Hippocampal formation (tissue), 2 donors: ENCODE results near the gene COX8C.

Experiments used
- DNase-seq, 2 donors: peaks; one replicate each; lab custom pipeline; 2025; lab: John Stamatoyannopoulos, UW

The COX8C gene

GRCh38 chr14:93346926-93347721 lies at the start of gene COX8C:
TSS of gene COX8C (plus strand) at chr14:93347182. CDS start at chr14:93347269, 87 bp downstream.
- no peak for DNase-seq

GRCh38 chr14:93299416-93299815 lies 47.6 kb upstream of the COX8C start:
- no peak for DNase-seq

GRCh38 chr14:93299866-93300265 lies 47.1 kb upstream of the COX8C start:
- no peak for DNase-seq

GRCh38 chr14:93301821-93302447 lies 45.0 kb upstream of the COX8C start:
- DNase-seq: no peak

GRCh38 chr14:93302688-93303581 lies 44.0 kb upstream of the COX8C start:
- DNase-seq: no peak

GRCh38 chr14:93303659-93304058 lies 43.3 kb upstream of the COX8C start:
- peak; percentile 26 to 27 for DNase-seq

GRCh38 chr14:93304771-93305170 lies 42.2 kb upstream of the COX8C start:
- no peak for DNase-seq

- DNase-seq: no peak
Measured at GRCh38 chr14:93305725-93306418, 41.1 kb upstream of the COX8C start.

GRCh38 chr14:93306812-93307211 lies 40.2 kb upstream of the COX8C start:
- no peak for DNase-seq

- no peak for DNase-seq
Measured at GRCh38 chr14:93308686-93309345, 38.2 kb upstream of the COX8C start.

- DNase-seq: no peak
Measured at GRCh38 chr14:93309427-93309966, 37.5 kb upstream of the COX8C start.

GRCh38 chr14:93311082-93311481 lies 35.9 kb upstream of the COX8C start:
- DNase-seq: no peak

- DNase-seq: no peak
Measured at GRCh38 chr14:93315575-93315974, 31.4 kb upstream of the COX8C start.

GRCh38 chr14:93316716-93317115 lies 30.3 kb upstream of the COX8C start:
- DNase-seq: no peak

GRCh38 chr14:93317210-93317874 lies 29.6 kb upstream of the COX8C start:
- DNase-seq: no peak

- DNase-seq: no peak
Measured at GRCh38 chr14:93317875-93318807, 28.8 kb upstream of the COX8C start.

GRCh38 chr14:93318927-93319326 lies 28.1 kb upstream of the COX8C start:
- DNase-seq: no peak

- DNase-seq: no peak
Measured at GRCh38 chr14:93319494-93319893, 27.5 kb upstream of the COX8C start.

GRCh38 chr14:93319958-93320357 lies 27.0 kb upstream of the COX8C start:
- no peak for DNase-seq
